Hepatocyte (in vitro differentiated cells): ENCODE results near the gene ATCAY.

Experiments
- CTCF ChIP-seq: fragments of 200-600 bp; sonication (generic); IDR thresholded peaks from 2 replicates; pipeline ENCODE4 v1.5.1; 2016; ENCODE audit warnings: antibody characterized with exemption, mild to moderate bottlenecking; ENCODE audit not compliant: poor library complexity
- EZH2 ChIP-seq: fragments of 200-600 bp; sonication (generic); IDR thresholded peaks from 2 replicates; pipeline ENCODE4 v1.6.1; 2016; ENCODE audit warnings: antibody characterized with exemption, mild to moderate bottlenecking, borderline replicate concordance

GRCh38 chr19:3851254-3852176, 29.0 kb upstream of the ATCAY start:
- no peak for TF ChIP-seq CTCF
- no peak for TF ChIP-seq EZH2
